LoVo (cell line): ENCODE measurements around the gene SUSD1.
A peak's percentile ranks its signal among the peaks of the same experiment; 100 is the strongest.
"Not testable (repeated sequence)": the region's sequence is repeated elsewhere in the genome, so short reads cannot be mapped to it uniquely, and the experiment has no call there.

Source experiments
- DNase-seq: peaks from one replicate; pipeline ENCODE4 v3.0.0-alpha.2; 2016; ENCODE audit warnings: low spot score

Gene SUSD1

DNA sequence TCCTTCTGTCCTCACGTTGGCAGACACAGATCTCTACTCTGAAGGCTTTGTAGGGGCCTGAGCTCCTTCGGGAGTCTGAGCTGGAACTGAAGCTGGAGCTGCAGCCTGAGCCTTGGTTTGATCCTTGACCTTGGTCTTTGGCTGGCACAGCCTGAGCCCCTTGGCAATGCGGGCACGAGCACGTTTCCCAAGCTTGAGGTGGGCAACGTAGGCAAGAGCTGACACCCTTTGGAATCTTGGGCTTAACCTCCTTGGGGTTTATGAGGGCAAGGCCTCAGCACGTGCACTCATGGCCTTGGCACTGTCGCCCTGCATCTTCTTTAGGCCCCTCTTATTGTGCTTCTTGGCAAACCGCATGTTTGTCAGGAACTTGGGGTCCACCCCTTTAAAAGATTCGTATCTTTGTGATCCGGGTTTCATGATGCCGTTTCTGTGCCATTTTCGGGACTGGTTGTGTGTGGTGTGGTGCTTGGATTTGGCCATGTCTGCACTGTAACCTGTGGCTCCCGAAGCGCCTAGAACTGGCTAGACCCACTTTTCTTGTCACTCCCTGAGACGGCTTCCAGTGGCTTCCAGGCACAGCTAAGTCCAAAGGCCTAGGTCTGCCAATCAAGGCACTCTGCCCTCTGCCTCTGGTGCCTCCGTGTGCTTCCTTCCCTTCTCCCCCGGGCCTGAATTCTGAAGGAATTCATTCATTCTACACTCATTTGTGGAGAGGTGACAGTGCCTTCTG is 1.4 kb downstream of the SUSD1 start:
- no peak for DNase-seq

DNA sequence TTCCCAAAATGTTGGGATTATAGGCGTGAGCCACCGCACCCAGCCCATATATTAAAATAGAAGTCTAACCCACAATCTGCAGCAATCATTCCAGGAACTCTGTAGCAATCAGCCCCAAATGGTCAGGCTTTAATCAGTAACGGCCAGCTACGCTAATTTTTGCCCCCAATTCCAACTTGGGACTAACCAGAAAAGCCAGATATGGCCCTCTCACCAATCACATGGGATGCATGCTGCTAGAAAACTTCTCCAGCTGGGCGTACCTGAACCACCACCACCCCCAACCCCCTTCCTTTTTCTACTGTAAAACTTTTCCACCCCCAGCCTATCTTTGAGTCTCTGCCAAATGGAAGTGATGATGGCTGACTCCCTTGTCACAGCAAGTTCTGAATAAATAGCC is 4.1 kb downstream of the SUSD1 start:
- DNase-seq = no peak

DNA sequence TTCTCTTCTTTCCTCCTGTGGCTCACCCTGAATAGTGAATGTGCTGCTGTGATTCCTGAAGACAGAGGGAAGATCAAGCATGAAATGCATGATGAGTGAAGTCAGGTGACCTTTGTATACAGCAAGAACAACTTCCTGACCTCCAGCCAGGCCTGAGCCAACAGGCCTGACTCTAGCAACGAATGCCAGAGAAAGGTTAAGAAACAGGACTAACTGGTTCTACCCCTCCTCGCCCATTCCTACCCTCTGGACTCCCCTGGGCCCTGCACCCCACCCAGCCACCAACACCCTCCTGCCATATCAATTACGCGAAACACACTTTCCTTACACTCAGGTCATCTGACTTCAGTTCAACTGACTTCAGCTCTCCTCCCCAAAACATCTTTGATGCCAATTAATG is 4.9 kb downstream of the SUSD1 start:
- DNase-seq = peak; percentile 82

DNA sequence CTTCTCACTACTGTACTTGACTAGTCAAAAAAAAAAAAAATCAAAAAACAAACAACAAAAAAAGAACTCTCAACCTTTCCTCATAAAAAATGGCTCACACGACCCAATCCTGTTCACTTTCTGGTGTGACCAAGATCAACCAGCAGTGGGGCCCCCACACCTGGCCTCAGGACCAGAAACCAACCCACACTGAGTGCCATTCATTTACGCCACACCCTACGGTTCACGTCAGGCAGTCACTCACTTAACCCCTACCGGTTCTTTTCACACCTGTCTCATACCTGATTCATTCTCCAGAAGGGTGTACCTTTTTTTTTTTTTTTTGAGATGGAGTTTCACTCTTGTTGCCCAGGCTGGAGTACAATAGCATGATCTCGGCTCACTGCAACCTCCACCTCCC is 5.7 kb downstream of the SUSD1 start:
- peak; percentile 43 for DNase-seq

DNA sequence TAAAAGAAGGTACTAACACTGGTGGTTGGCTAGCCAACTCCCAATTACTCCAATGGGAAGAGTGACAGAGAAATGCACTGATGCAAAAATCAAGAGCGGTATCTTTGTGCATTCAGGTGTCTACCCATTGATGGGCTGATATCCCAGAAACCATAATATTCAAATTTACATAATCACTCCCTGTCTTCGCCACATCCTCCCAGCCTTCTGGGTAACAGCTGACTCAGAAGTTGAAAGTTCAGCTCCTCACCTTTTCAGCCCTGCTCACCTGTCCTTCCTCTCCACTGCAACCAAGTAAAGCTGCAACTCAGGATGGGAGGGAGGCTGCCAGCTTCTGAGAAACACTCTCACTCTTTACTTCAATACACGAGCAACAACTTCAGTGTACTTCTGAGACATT is 6.9 kb downstream of the SUSD1 start:
- no peak for DNase-seq

DNA sequence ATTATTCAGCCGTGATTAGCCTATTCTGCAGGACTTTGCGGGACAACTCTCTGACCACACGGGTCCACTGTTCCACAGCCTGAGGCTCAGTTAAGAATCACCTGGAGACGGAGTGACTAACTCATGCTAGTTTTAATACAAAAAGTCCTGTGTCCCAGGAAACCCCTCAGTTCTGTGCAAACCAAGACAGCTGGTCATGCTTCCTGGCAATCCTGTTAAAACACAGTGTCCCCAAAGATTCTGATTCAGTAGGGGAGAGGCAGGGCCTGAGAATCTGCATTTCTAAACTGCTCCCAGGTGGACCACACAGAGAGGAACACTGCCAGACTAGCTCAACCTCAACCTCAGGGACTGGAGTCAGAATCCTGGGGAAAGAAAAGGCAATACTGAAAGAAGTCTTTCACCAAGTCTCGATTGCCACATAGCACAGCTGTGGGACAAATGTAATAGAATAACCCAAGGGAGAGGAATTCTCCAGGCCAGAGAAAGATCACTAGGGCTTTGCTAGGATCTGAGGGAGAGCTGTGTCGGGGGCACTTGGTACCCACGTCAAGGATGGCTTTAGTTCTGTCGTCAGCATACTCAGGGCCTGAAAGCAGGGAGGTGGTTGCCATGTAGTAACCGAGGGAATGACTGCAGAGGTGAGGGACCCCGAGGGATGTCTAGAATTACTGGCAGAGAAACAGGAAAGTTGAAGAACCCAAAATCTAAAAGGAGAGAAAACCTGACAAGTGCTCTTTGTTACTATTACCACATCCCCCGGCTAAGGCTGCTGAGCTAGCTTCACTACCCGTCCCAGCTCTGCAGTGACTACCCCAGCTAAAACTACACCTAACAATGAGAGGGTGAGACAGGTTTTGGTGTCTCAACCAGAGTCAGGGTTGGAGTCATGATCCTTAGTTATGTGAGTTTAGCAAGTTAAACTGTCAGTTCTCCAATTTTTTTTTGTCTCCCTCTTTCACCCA is 8.6 kb downstream of the SUSD1 start:
- no peak for DNase-seq

DNA sequence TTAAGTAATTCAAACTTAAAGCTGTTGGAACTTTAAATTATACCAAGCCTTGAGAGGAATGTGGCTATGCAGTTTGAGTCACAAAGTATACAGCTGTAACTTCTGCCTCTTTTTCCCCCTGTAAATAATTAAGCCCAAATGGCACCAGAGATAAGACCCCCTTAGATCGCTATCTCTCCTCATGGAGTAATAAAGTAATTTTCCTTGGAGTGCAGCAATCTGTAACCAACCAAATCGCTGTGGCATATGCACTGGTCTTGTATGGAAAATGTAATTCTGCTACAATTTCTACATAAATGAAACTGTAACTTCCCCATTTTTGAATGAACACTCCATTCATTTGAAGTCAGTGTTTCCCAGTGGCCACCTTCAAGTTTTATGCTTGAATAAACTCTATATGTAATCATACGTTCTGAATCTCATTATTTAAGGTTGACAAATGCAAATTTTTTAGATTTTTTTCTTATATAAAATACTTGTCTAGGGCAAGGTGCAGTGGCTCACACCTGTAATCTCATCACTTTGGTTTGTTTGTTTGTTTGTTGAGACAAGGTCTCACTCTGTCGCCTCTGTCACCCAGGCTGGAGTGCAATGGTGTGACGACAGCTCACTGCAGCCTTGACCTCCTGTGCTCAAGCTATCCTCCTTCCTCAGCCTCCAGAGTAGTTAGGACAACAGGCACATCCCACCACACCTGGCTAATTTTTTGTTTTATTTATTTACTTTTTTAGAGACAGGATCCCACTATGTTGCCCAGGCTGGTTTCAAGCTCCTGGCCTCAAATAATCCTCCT is 12.3 kb downstream of the SUSD1 start:
- peak; percentile 55 for DNase-seq

DNA sequence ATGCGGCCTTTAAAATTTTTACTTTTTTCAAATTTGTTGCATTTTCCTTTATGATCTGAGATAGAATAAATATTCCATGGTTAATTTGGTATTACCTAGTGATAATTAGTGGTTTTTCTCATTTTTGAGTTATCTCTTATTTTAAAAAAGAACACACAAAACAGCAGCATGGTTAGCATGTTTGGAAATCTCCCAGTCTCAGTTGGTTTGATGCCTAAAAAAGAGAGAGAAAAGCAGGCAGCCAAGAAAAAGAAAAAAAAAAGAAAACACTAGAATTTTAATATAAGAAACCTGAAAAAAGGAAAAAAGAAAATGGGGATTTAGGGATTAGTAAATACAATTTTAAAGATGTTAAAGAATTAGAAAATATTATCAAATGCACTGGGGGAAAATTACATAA is 15.3 kb downstream of the SUSD1 start:
- DNase-seq = no peak

DNA sequence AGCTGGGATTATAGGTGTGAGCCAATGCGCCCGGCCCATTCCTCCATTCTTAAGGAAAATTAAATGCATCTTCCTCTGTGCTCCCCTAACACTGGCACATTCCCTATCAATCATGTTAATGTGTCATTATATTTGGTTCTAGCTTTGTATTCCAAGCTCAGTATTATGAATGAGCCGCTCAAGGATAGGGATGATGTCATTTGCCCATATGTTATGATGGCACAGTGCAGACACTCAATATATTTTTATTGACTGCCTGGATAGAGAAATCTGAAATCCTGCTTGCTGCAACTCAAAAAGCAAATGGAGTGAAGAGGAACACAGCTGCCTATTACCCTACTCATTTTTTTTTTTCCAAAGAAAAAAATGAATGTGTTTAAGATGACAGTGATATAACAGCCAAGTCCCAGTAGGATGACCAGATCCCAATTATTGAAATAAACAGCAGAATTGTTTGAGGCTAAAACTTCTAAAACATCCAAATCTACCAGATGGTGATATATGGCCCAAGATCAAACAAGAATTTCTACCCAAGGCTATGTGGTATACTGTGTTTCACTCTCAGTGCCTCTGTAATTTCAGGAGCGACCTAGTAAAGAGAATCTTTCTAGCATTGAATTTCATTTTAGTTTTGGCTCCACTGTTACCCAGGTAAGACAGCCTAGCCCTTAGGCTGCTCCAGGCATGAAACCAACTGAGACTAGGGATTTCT is 16.3 kb downstream of the SUSD1 start:
- DNase-seq = no peak

DNA sequence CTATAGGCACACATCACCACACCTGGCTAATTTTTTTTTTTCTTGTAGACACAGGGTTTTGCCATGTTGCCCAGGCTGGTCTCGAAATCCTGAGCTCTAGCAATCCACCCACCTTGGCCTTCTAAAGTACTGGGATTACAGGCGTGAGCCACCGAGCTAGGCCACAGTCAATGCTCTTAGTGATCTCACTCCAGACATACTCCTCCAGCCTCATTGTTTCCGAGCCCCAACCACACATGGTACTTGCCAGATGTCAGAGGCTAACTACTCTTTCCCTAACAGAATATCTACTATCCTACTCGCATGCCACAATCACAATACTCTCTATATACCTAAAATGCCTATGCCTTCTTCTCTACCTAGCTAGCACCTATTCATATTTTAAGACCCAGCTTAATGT is 17.1 kb downstream of the SUSD1 start:
- no peak for DNase-seq

DNA sequence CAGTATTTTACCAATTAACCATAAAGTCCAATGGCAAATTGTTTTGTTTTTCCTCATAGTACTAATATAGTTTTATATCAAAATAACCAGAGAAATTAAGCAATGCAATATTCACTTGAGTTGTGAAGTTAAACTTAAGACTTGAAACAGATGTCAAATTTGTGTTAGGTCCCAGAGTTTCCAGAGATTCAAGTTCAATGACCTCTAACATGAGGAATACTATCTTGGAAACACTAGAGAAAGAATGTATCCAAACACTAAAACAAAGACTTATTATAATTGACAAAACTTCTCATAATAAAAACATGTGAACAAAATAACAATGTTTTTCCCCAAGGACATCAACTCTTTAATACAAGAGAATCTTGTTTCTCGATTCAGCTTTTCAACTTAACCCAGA is 18.0 kb downstream of the SUSD1 start:
- DNase-seq = no peak

DNA sequence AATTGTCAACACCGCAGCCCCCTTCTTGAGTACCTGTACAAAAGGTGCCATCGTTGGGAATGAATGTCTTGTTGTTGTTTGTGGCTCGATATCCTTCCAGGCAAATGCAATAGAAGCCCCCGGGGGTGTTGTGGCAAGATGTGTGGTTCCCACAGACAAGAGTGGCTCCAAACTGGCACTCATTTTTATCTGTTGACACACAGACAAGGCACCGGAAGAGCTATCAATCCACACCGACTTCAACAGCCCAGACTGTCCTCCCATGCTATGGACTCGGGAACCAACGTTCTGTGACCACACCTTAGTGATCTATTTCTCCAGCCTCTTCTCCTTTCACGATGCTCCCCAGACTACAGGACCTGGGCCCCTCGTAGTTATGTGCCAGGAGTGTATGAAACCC is 25.9 kb downstream of the SUSD1 start:
- DNase-seq = no peak

DNA sequence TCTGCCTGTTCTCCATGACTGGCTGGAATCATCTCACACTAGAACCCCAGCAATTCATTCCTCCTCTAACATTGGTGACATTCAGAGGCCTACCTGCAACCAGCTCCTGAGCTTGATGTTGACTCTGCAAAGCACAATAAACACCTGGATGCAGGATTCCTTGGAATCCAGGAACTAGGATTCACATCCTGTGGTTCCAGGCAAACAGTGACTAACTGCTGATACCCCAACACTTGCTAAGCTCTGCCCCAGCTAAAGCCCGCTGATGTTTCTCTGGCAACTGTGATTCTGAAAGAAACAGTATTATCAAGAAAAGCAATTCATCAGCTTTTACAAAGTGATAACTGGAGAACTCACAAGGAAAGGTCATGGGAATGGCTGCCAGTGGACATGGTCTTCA is 29.2 kb downstream of the SUSD1 start:
- DNase-seq = peak; percentile 45

DNA sequence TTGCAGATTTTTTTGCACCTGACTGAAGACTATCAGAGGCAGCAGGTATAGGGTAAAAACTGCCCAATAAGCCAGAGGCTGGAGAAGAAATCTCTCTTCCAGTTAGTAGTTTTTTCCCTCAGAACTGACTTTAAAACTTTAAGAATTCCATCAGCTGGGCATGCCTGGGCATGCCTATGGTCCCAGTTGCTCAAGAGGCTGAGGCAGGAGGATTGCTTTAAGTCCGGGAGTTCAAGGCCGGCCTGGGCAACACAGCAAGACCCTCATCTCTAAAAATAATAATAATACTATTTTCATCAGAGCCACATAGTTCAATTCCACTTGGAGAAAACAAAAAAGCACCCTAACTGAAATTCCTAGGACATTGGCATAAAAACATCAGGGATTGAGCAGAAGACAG is 30.3 kb downstream of the SUSD1 start:
- no peak for DNase-seq

DNA sequence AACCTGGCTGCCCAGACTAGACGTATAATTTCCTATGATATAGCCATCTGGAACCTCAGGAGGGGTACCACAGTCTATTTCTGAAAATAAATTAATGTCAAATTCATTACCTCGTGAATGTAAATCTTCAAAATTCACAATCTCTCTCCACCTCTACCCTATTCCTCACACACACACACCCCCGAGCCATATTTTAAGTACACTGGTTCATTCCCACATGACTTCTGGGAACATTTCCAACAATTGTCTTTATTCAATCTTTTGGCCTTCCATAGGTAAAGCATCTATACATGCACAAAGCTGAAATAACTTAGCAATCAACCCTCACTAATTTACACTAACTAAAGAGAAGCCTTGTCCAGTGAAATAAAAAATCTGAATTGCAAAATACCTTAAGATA is 32.7 kb downstream of the SUSD1 start:
- DNase-seq = no peak

DNA sequence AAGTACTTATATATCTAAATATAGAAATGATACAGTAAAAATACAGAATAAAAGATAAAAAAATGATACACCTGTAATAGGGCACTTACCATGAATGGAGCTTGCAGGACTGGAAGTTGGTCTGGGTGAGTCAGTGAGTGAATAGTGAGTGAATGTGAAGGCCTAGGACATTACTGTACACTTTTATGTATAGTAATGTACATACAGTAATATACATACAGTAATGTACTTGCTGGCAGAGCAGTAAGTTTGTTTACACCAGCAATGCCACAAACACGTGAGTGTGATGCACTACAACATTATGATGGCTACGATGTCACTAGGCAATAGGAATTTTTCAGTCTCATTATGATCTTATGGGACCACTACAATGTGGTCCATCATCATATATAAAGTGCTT is 34.2 kb downstream of the SUSD1 start:
- DNase-seq = no peak

DNA sequence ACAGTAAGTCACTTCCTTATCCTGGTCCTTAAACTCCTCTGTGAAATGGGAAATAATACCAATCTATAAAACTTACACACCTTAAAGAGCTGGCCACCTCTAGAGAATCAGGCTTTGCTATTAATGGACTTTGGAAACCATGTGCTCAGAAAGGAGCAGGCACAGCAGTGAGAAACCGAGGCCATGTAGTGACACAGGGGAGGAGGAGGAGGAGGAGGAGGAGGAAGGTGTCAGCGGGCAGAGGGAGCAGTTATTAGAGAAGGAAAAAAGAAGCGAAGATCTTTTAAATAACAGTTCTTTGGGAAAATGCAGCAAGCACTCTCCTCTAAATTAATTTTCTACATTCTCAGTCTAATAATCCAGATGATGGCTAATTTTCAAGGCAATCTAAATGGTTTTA is 38.0 kb downstream of the SUSD1 start:
- no peak for DNase-seq

DNA sequence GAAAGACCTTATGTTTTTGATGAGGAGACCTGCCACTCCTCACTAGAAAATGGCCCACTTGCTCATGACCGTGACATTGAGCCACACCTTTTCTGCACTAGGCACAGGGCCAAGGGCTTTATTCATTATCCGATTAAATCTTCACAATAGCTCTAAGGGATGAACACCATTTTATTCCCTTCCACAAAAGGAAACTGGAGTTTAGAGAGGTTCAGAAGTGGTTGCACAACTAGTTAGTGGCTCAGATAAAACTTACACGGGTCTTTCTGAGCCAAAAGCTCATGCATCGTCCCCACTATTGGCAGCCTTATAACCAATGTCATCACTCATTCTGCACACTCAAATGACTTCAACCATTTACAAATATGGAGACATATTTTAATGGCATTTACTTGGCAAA is 39.4 kb downstream of the SUSD1 start:
- peak; percentile 64 for DNase-seq

DNA sequence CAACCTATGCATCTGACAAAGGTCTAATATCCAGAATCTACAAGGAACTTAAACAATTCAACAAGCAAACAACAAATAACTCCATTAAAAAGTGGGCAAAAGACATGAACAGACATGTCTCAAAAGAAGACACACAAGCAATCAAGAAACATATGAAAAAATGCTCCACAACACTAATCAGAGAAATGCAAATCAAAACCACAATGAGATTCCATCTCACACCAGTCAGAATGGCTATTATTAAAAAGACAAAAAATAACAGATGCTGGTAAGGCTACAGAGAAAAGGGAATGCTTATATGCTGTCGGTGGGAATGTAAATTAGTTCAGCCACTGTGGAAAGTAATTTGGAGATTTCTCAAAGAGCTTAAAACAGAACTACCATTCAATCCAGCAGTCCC is 41.3 kb downstream of the SUSD1 start:
- DNase-seq = not testable (repeated sequence)

DNA sequence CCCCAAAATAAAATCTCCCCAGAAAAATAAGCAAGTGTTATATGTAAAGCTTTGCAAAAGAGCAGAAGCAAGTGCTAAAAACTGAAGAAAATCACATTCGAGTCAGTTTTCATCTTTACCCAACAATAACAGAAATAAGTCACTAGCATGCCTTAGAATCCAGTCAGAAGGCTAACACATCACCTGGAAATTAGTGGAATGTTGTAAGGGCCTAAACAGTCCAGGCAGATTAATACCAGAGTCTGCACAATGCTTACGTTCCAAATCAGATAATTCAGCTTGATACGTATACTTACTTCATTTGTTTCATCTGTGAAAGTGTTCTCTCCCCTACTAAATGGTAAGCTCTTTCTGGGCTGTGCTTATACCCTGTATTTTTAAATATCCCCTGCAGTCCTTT is 42.7 kb downstream of the SUSD1 start:
- no peak for DNase-seq

DNA sequence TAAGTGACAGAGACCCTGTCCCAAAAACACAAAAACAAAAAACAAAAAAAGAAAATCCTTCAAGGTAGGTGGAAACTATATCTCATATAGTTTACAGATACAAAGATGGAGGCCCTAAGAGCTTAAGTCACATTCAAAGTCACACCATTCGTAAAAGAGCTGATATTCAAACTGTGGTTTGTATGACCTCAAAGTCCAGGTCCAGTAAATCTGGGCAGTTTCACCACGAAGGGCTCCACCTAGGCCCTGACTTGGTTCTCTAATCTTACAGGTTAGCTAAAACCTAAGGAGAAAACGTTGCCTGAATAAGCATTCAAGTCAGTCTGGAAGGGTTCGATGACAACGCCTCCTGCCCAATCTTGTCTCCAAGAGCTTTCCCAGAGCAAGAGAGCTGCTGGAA is 44.1 kb downstream of the SUSD1 start:
- DNase-seq = no peak

DNA sequence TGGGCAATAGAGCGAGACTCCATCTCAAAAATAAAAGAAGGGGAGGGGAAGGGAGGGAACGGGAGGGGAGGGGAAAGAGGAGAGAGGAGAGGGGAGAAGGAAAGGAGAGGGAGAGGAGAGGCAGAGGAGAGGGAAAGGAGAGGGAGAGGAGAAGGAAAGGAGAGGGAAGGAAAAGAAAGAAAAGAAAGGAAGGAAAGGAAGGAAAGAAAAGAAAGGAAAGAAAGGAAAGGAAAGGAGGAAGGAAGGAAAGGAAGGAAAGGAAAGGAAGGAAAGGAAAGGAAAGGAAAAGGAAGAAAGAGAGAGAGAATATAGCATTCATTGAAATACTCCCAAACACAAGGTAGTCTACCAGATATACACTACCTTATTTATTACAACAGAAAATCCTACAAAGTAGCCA is 44.8 kb downstream of the SUSD1 start:
- DNase-seq = no peak
